K562 (cell line): ENCODE data around the gene THBS1. TPM values are rescaled to one million over a fixed set of nuclear protein-coding genes. Genes with fewer than 3 reads are reported as not detected.

Source experiments
- ATAC-seq: fragments of 200-7000 bp; cut with Tn5 transposase; 3 replicates; pipeline ENCODE4 v1.9.1; 2020; ENCODE audit warnings: moderate library complexity
- BruUV-seq: library from RNA; stranded (reverse); fragments of 400-500 nt; replicated peaks from 2 replicates; lab custom pipeline; 2021; lab: Mats Ljungman, UMichigan
- CTCF ChIA-PET: fragments of 300-600 bp; formaldehyde crosslinking; extraction: SDS; loops from one replicate; lab custom pipeline; 2021; ENCODE audit warnings: low intra/inter-chr PET ratio; lab: Yijun Ruan, JAX
- POLR2A ChIA-PET: fragments of 300-600, 350-650 bp; sonication (Branson Sonifier 250); formaldehyde crosslinking; extraction: SDS; loops from one replicate; lab custom pipeline; 2021; ENCODE audit warnings: antibody characterized with exemption, inconsistent platforms; lab: Yijun Ruan, JAX
- DNase-seq, 4 experiments: peaks; one replicate each; pipeline versions ENCODE4 v3.0.0 to v3.0.0-alpha.2; 2011 to 2018; ENCODE audit warnings: low spot score in 3 of 4, mixed read lengths in 3 of 4; ENCODE audit errors: extremely low read depth in 1 of 4
- FAIRE-seq: peaks from 2 replicates; lab custom pipeline; 2011; peaks lifted over from hg19 to GRCh38; lab: Jason Lieb, UNC
- H2AFZ ChIP-seq: 2 replicates; pipeline ENCODE4 v1.6.0; 2011; ENCODE audit warnings: low read depth, low read length, control low read depth, inconsistent platforms
- H3K27ac ChIP-seq: fragments of 200-600 bp; 3 replicates; pipeline ENCODE4 v1.8.0; 2011; ENCODE audit warnings: low read depth, mild to moderate bottlenecking, control low read depth, inconsistent platforms, low read length, moderate library complexity, mixed read lengths; ENCODE audit errors: extremely low read depth
- H3K27me3 ChIP-seq, 2 experiments: fragments of 300-600 bp in 1 of 2; 2 replicates in 1 of 2; 3 replicates in 1 of 2; pipeline versions ENCODE4 v1.6.0 to v1.8.0; 2011; ENCODE audit warnings: inconsistent platforms in 2 of 2, low read length in 2 of 2, mild to moderate bottlenecking in 1 of 2, mixed read lengths in 1 of 2, moderate library complexity in 1 of 2; ENCODE audit not compliant: control insufficient read depth in 2 of 2, insufficient read depth in 2 of 2
- H3K36me3 ChIP-seq: fragments of 300-600 bp; 3 replicates; pipeline ENCODE4 v1.8.0; 2011; ENCODE audit warnings: mild to moderate bottlenecking, low read length, inconsistent platforms; ENCODE audit not compliant: control insufficient read depth, insufficient read depth
- H3K4me1 ChIP-seq, 2 experiments: fragments of 200-600 bp in 1 of 2; replicated peaks in 1 of 2; 2 replicates in 1 of 2; 3 replicates in 1 of 2; pipeline versions ENCODE4 v1.5.1 to v1.8.0; 2011; ENCODE audit warnings: inconsistent platforms in 2 of 2, low read length in 2 of 2, mild to moderate bottlenecking in 1 of 2, mixed read lengths in 1 of 2, moderate library complexity in 1 of 2; ENCODE audit not compliant: control insufficient read depth in 2 of 2, insufficient read depth in 2 of 2
- H3K4me2 ChIP-seq: 2 replicates; pipeline ENCODE4 v1.6.1; 2011; ENCODE audit warnings: low read length, control low read depth, inconsistent platforms, mixed read lengths; ENCODE audit not compliant: insufficient read depth
- H3K4me3 ChIP-seq: fragments of 200-600 bp; sonication (generic), shearing (Covaris generic); 2 replicates; pipeline ENCODE4 v1.5.1; 2016; ENCODE audit warnings: control low read depth, inconsistent platforms
- H3K79me2 ChIP-seq: fragments of 200-600 bp; 3 replicates; pipeline ENCODE4 v1.8.0; 2011; ENCODE audit warnings: low read length, inconsistent platforms; ENCODE audit not compliant: control insufficient read depth, insufficient read depth
- H3K9ac ChIP-seq, 2 experiments: 2 replicates each; pipeline versions ENCODE4 v1.6.0 to v1.6.1; 2011; ENCODE audit warnings: low read depth in 2 of 2, low read length in 2 of 2, control low read depth in 1 of 2, inconsistent platforms in 1 of 2, mild to moderate bottlenecking in 1 of 2, mixed read lengths in 1 of 2; ENCODE audit not compliant: insufficient read depth in 1 of 2
- H3K9me1 ChIP-seq: one replicate; pipeline ENCODE4 v1.6.0; 2011; ENCODE audit warnings: inconsistent platforms, mild to moderate bottlenecking, low read length, moderate library complexity; ENCODE audit not compliant: control insufficient read depth, insufficient read depth
- H3K9me3 ChIP-seq: replicated peaks from 2 replicates; pipeline ENCODE4 v1.5.1; 2011; ENCODE audit warnings: low read depth, low read length, inconsistent platforms; ENCODE audit not compliant: control insufficient read depth, insufficient read depth
- H4K20me1 ChIP-seq: replicated peaks from 2 replicates; pipeline ENCODE4 v1.6.1; 2011; ENCODE audit warnings: low read length, inconsistent platforms, mixed read lengths; ENCODE audit not compliant: control insufficient read depth, insufficient read depth
- CCNT2 ChIP-seq: IDR thresholded peaks from 2 replicates; pipeline ENCODE4 v1.6.1; 2011; ENCODE audit warnings: borderline replicate concordance, low read depth, mild to moderate bottlenecking, moderate library complexity, mixed read lengths, low read length; ENCODE audit not compliant: insufficient read length; ENCODE audit errors: extremely low read depth
- CREB1 ChIP-seq, 2 experiments: sonication (generic) in 1 of 2; formaldehyde crosslinking in 1 of 2; IDR thresholded peaks; 2 replicates each; pipeline versions ENCODE4 v1.6.1 to v1.8.0; 2012 to 2022; ENCODE audit warnings: inconsistent platforms in 1 of 2, mild to moderate bottlenecking in 1 of 2, missing genetic modification reagents in 1 of 2, moderate library complexity in 1 of 2
- GATA2 ChIP-seq: sonication (generic); formaldehyde crosslinking; IDR thresholded peaks from 2 replicates; pipeline ENCODE4 v1.4.0; 2020; ENCODE audit warnings: mild to moderate bottlenecking, missing genetic modification reagents
- GTF2A2 ChIP-seq: IDR thresholded peaks from 2 replicates; pipeline ENCODE4 v1.6.1; 2016; ENCODE audit warnings: mild to moderate bottlenecking, missing genetic modification characterization, missing compliant biosample characterization
- HDGF ChIP-seq: fragments of 450-650 bp; IDR thresholded peaks from 2 replicates; pipeline ENCODE4 v1.6.1; 2016
- MBD2 ChIP-seq: sonication (generic); IDR thresholded peaks from 2 replicates; pipeline ENCODE4 v1.6.1; 2016; ENCODE audit warnings: low read depth, borderline replicate concordance
- REST ChIP-seq, 2 experiments: fragments of 450-650 bp; formaldehyde crosslinking in 1 of 2; IDR thresholded peaks; 2 replicates each; pipeline versions ENCODE4 v1.4.0 to v1.6.1; 2014 to 2020; ENCODE audit warnings: mild to moderate bottlenecking in 2 of 2, borderline replicate concordance in 1 of 2, low read depth in 1 of 2
- SRSF7 ChIP-seq: fragments of 200-400 bp; formaldehyde crosslinking; optimal IDR thresholded peaks from 2 replicates; pipeline ENCODE3; 2017; ENCODE audit warnings: mild to moderate bottlenecking, low read depth, low read length
- XRCC5 ChIP-seq: fragments of 200-400 bp; formaldehyde crosslinking; IDR thresholded peaks from 2 replicates; pipeline ENCODE4 v1.6.1; 2017; ENCODE audit warnings: low read depth, mild to moderate bottlenecking, low read length
- ZBED1 ChIP-seq: IDR thresholded peaks from 2 replicates; pipeline ENCODE4 v1.6.1; 2014
- ZNF511 ChIP-seq: sonication (generic); formaldehyde crosslinking; IDR thresholded peaks from 2 replicates; pipeline ENCODE4 v1.8.0; 2022; ENCODE audit warnings: mild to moderate bottlenecking, missing genetic modification reagents
- WGBS: fragments of 100-300 bp; shearing (Covaris generic); methylation state at CpG from one replicate; pipeline ENCODE4 v1.1.6; 2016; ENCODE audit warnings: low coverage, mixed read lengths; ENCODE audit not compliant: insufficient coverage; ENCODE audit errors: missing lambda C conversion rate; 5-methylcytosine and 5-hydroxymethylcytosine counted together
- in situ Hi-C: fragments of 300-500 bp; cut with MboI; formaldehyde crosslinking; loops from 4 replicates; pipeline ENCODE4 v1.15.0; 2018; ENCODE audit warnings: inconsistent platforms, mixed read lengths
- intact Hi-C: fragments of 100-400 bp; cut with micrococcal nuclease; formaldehyde crosslinking; loops from 2 replicates; pipeline ENCODE4 v1.14.2; 2022
- polyA plus RNA-seq, 8 experiments: library from polyadenylated mRNA; depleted of rRNA in 4 of 8; stranded (reverse) in 5 of 8; unstranded in 3 of 8; fragments of >200 nt; fragmentation: Nextera tagmentation in 2 of 8; fragmentation: Illumina TruSeq in 1 of 8; extraction: Ambion mirVana in 2 of 8; extraction: Trizol in 1 of 8; gene quantifications; 2 replicates each; pipeline versions ENCODE4 v1.2.1 to v1.2.3, GENCODE V29; 2011 to 2014; ENCODE audit warnings: inconsistent platforms in 1 of 8, missing spikeins in 1 of 8
- total RNA-seq, 7 experiments: library from RNA; depleted of rRNA in 6 of 7; stranded (reverse); fragments of >200 nt in 6 of 7; fragmentation: Illumina TruSeq in 2 of 7; extraction: Trizol in 2 of 7; gene quantifications; 2 replicates each; pipeline versions ENCODE4 v1.2.1 to v1.2.3, GENCODE V29; 2011 to 2021; ENCODE audit warnings: low replicate concordance in 1 of 7

Gene THBS1
- total and polyA plus RNA-seq, 9 of the 15 experiments (the other 6 are each of a cell fraction or from before 2014, with no cell fraction given) = 0.04 to 1.3 (median 0.40) TPM

- WGBS = under 1% methylated on average over 12 of the region's 12 CpGs
- ChIA-PET CTCF (no interaction called here), POLR2A (interaction anchor here (0.6 to 0.7 kb wide), 2 partner anchors 12 to 258 kb away, joined by 3 read pairs; no protein-coding TSS in a partner anchor)
- intact Hi-C loops (no loop called here), in situ Hi-C loops (loop anchor here (25.0 kb wide), 1 partner anchor 787 kb away; no protein-coding TSS in a partner anchor)
- FAIRE-seq = no peak
- Histone ChIP-seq H3K9me1 (no peaks in the 10 kb centered on the region), H3K36me3 (no peaks in the 10 kb centered on the region), H3K27ac (no peak overlapping the region), H4K20me1 (no peaks in the 10 kb centered on the region), H3K4me2 (no peak overlapping the region), H3K27me3 (peaks cover 12 to 17% of the 10 kb centered on the region in 2 experiments), H3K4me3 (no peak overlapping the region), H2AFZ (no peak overlapping the region), H3K9me3 (no peaks in the 10 kb centered on the region), H3K79me2 (no peaks in the 10 kb centered on the region), H3K4me1 (no peaks in the 10 kb centered on the region), H3K9ac (no peak overlapping the region)
- DNase-seq = no peak
- BruUV-seq = no TSS peak
- no peak for ATAC-seq
- TF ChIP-seq HDGF (no peak), CREB1 (IDR thresholded peaks at IDR 0.05) (no peak), CREB1 (CRISPR knock-in tag; IDR thresholded peaks at IDR 0.05) (no peak), ZBED1 (no peak), GATA2 (CRISPR knock-in tag) (no peak), SRSF7 (no peak), REST (IDR thresholded peaks at IDR 0.05; ENCODE audit: borderline replicate concordance) (no peak), REST (CRISPR knock-in tag; IDR thresholded peaks at IDR 0.05; ENCODE audit: low read depth) (no peak), MBD2 (no peak), ZNF511 (no peak), CCNT2 (no peak), GTF2A2 (tag) (no peak), XRCC5 (no peak)
Measured at GRCh38 chr15:39598958-39599845, 18.3 kb downstream of the THBS1 start.
